T-helper 2 cell treated with Interferon-gamma antibody and Interleukin-4, amounts not matched to agents 5 μg/mL and 100 μg/mL, for 36 hours (primary cell): ENCODE results near the gene ZW10.
"Not testable (repeated sequence)": the region's sequence is repeated elsewhere in the genome, so short reads cannot be mapped to it uniquely, and the experiment has no call there.

Experiments used
- DNase-seq: peaks from one replicate; pipeline ENCODE4 v3.0.0; 2021; ENCODE audit warnings: low spot score
- H3K27ac Mint-ChIP-seq: one replicate; pipeline ENCODE4 v1.8.0; 2021; ENCODE audit warnings: mild to moderate bottlenecking, mixed read lengths
- H3K27me3 Mint-ChIP-seq: one replicate; pipeline ENCODE4 v1.8.0; 2021; ENCODE audit warnings: low read depth, mixed read lengths
- H3K36me3 Mint-ChIP-seq: one replicate; pipeline ENCODE4 v1.8.0; 2021; ENCODE audit warnings: low read depth, mixed read lengths
- H3K4me1 Mint-ChIP-seq: one replicate; pipeline ENCODE4 v1.8.0; 2021; ENCODE audit warnings: low read depth, mixed read lengths
- H3K4me3 Mint-ChIP-seq: one replicate; pipeline ENCODE4 v1.8.0; 2022; ENCODE audit warnings: mild to moderate bottlenecking, moderate library complexity, mixed read lengths
- H3K9me3 Mint-ChIP-seq: one replicate; pipeline ENCODE4 v1.8.0; 2021; ENCODE audit warnings: mixed read lengths

Gene ZW10

DNA sequence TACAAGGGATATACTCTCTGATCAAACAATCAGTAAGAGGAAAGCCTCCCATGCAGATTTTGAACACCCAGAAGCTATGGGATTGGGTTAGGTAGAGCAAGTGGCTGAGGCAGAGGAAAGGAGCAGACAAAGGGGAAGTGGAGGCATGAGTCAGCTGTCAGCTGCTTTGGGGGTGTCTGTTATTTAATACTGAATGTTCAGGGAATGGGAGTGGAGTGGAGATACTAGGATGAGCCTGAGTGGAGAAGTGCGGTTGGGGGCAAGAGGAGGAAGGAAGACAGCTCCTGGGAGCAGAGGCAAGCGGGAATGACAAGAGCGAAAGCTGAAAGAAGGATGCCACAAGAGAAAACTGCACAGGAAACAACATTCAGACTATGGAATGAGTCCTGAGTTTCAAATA, 44.7 kb downstream of the ZW10 start:
- Mint-ChIP-seq H3K4me1 (peaks cover 3% of the 10 kb centered on the region), H3K27me3 (no peaks in the 10 kb centered on the region), H3K27ac (no peak overlapping the region), H3K9me3 (no peaks in the 10 kb centered on the region), H3K4me3 (no peak overlapping the region), H3K36me3 (peaks cover 4% of the 10 kb centered on the region)
- DNase-seq: no peak

DNA sequence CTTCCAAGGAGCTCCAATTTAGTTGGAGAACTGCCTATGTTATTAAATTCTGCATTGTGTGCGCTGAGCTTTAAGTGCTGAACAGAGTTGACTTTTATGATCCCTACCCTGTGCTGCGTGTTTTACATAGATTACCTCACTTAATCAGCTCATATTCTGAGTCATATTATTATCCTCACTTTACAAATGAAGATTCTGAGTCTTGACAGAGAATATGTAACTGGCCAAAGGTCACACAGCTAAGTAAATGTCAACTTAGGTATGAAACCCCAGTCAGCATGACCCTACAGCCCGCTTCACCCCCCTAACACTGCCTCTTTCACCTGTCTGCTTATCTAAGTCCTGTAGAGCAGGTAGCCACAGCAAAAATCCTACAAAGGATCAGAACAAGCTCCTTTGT, 47.6 kb downstream of the ZW10 start:
- Mint-ChIP-seq H3K4me3 (no peak overlapping the region), H3K27ac (no peak overlapping the region), H3K4me1 (peaks cover 3% of the 10 kb centered on the region), H3K27me3 (no peaks in the 10 kb centered on the region), H3K36me3 (no peaks in the 10 kb centered on the region), H3K9me3 (no peaks in the 10 kb centered on the region)
- DNase-seq: no peak

DNA sequence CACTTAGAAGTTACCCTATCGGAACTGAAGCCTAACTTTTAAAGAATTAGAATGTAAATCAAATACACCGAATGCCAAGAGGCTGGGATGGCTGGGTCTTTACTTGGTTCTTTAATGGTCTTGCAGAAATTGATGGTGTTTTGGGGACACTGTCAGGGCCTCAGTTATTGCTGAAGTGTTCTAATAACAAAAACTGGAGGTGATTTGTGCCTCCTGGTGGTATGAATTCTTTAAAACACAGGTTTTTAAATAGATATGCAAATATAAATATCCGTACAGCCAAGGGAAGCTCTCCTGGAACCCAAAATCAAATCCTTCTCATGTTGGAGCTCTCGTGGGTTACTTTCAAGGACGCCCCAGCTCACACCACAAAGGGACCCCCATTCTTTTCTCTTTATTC, 48.1 kb downstream of the ZW10 start:
- Mint-ChIP-seq H3K36me3 (no peaks in the 10 kb centered on the region), H3K4me3 (no peak overlapping the region), H3K27ac (no peak overlapping the region), H3K27me3 (no peaks in the 10 kb centered on the region), H3K4me1 (peaks cover 3% of the 10 kb centered on the region), H3K9me3 (no peaks in the 10 kb centered on the region)
- DNase-seq: no peak

DNA sequence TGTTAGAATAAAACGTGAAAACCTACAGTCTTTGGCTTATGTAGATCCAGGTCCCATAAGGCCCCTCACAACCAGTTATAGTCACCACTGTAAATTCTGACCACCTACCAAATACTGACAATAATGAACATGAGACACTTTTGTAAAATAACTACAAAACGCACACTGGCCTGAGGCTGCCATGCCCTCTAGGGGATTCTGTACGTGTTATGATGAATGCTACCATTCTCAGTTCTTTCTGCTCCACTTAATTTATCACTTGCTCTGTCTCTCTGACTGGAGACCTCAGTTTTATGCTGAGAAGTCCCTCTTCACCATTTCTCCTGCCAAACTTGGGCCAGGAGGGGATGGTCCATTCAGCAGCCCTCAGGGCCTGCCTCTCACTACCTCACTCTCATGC, 48.7 kb downstream of the ZW10 start:
- Mint-ChIP-seq H3K27ac (no peak overlapping the region), H3K4me1 (peaks cover 3% of the 10 kb centered on the region), H3K9me3 (no peaks in the 10 kb centered on the region), H3K4me3 (no peak overlapping the region), H3K36me3 (no peaks in the 10 kb centered on the region), H3K27me3 (no peaks in the 10 kb centered on the region)
- no peak for DNase-seq

DNA sequence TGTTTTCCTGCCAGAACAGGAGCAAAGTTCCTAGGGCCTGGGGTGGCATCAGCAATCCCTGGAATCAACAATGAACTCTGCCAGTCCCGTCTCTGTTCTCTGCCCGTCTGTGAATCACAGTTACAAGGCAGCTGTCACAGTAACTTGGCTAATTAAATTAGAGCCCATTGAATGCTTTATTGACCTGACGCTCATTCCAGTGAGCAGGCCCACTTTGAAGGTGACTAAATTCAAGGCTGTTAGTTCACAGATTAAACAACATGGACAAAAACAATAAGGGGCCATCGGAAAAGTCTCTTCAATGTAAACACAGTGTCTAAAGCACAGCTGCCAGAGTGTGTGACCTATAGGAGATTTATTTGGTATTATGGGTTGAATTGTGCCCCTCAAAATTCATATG, 49.7 kb downstream of the ZW10 start:
- H3K4me3 Mint-ChIP-seq: no peak overlapping the region
- no peaks in the 10 kb centered on the region for H3K27me3 Mint-ChIP-seq
- no peaks in the 10 kb centered on the region for H3K36me3 Mint-ChIP-seq
- peaks cover 1% of the 10 kb centered on the region for H3K4me1 Mint-ChIP-seq
- H3K27ac Mint-ChIP-seq: no peak overlapping the region
- H3K9me3 Mint-ChIP-seq: no peaks in the 10 kb centered on the region
- DNase-seq: no peak

DNA sequence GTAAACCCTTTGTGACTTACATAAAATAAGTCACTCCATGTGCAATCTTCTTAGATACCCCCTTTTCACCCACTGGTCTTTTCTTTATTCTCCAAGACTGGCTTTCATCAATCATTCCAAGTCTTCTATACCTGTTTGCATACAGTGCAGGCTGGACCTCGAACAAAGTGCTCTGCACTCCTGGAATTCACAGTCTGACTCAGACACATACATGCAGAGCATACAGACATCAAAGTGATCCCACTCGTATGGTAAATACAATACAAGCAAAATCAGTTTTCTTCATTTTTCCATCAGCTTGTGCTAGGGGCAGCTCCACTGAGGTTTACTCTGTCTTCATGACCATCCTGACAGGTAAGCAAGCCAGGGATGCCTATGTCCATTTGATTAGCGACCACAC, 50.6 kb downstream of the ZW10 start:
- H3K4me3 Mint-ChIP-seq: no peak overlapping the region
- no peak for DNase-seq
- H3K27me3 Mint-ChIP-seq: no peaks in the 10 kb centered on the region
- H3K9me3 Mint-ChIP-seq: no peaks in the 10 kb centered on the region
- no peak overlapping the region for H3K27ac Mint-ChIP-seq
- no peaks in the 10 kb centered on the region for H3K36me3 Mint-ChIP-seq
- H3K4me1 Mint-ChIP-seq: no peaks in the 10 kb centered on the region

DNA sequence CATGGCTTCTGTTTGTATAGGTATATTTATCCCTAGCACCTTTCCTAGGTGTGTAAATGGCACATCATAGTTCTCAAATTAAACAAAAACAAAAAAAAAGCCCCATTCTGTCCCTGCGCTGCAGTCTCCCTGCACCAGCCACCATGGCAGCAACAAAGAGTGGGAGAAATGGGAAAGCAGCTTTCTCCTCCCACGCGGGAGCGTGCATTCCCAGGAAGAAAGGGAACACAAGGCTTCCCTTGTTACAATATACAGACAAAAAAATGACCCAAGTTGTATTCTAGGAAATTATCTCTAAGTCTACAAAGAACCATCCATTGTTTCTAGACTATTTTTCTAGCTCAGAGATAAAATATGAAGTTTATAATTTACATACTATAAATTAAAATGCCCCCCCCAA, 51.3 kb downstream of the ZW10 start:
- Mint-ChIP-seq H3K36me3 (no peaks in the 10 kb centered on the region), H3K27ac (no peak overlapping the region), H3K4me3 (no peak overlapping the region)

DNA sequence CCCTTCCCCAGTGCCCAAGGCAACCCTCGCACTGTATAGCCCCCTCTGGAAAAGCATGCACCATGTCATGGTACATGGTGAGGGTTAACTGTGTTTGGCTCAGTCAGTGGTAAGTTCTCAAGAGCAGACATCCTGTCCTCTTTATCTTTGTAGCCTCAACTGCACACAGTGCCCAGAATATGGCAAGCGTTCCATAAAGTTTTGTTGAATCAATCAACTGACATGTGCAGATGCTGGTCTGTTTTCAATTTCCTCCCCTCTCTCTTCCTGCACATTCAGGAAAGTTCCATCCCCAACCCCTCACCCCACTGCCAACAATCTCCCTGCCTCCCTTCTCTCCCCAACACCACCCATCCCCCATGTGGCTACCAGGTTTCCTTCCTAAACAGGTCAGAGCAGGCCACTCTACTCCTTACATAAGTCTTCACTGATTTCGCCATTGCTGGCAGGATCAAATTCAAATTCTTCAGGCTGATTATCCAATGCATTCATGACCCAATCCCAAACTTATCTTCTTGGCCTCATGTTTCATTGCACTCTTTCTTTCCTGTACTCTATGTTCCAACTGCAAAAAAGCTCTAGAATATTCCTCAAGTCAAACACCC, 51.9 kb downstream of the ZW10 start:
- H3K4me3 Mint-ChIP-seq: no peak overlapping the region
- H3K4me1 Mint-ChIP-seq: no peaks in the 10 kb centered on the region
- no peaks in the 10 kb centered on the region for H3K36me3 Mint-ChIP-seq
- H3K27ac Mint-ChIP-seq: no peak overlapping the region
- H3K9me3 Mint-ChIP-seq: no peaks in the 10 kb centered on the region
- H3K27me3 Mint-ChIP-seq: no peaks in the 10 kb centered on the region
- no peak for DNase-seq

More for the DNA sequence above, 51.3 kb downstream of the ZW10 start:
- H3K9me3 Mint-ChIP-seq: no peaks in the 10 kb centered on the region
- no peaks in the 10 kb centered on the region for H3K27me3 Mint-ChIP-seq
- no peak for DNase-seq
- no peaks in the 10 kb centered on the region for H3K4me1 Mint-ChIP-seq

DNA sequence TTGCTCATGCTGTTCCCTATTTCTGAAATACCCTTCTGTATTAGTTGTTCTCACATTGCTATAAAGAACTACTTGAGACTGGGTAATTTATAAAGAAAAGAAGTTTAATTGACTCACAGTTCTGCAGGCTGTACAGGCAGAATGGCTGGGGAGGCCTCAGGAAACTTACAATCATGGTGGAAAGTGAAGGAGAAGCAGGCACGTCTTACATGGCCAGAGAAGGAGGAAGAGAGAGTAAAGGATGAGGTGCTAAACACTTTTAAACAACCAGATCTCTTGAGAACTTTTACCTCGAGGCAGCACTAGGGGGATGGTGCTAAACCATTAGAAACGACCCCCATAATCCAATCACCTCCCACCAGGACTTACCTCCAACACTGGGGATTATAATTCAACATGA, 53.0 kb downstream of the ZW10 start:
- not testable (repeated sequence) for H3K9me3 Mint-ChIP-seq, H3K27ac Mint-ChIP-seq, H3K4me1 Mint-ChIP-seq, H3K4me3 Mint-ChIP-seq, H3K27me3 Mint-ChIP-seq, H3K36me3 Mint-ChIP-seq, DNase-seq

DNA sequence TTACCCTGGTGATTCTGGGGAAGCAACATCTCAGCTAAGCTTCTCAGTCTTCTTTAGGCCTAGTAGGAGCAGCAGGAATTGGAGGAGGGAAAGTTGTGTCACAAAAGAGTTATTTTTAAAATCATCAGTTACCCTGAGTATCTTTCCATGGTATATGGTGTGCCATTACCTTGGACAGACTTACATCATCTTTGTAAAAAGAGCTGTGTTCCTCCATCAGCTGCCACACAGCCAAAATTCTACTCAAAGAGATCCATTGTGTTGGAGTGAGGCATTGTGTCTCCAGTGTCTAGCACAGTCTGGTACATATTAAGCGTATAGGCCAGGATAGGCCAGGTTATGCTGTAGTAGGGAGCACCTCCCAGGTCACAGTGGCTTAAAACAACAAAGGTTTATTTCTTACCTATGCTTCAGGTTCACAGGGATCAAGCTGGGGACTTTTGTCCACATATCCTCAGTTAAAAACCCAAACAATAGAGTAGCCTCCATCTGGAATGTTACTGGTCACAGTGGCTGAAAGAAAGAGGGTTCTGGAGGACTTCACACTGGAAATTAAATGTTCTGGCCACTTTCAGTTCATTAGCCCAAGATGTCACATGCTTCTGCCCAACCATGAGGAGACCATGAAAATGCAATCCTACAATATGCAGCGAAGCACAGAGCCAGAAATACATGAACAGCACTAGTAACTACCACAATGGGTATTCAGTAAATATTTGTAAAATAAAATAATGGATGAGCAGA, 57.4 kb downstream of the ZW10 start:
- no peak overlapping the region for H3K27ac Mint-ChIP-seq
- no peak overlapping the region for H3K4me3 Mint-ChIP-seq
- no peak for DNase-seq
- no peaks in the 10 kb centered on the region for H3K27me3 Mint-ChIP-seq
- H3K9me3 Mint-ChIP-seq: no peaks in the 10 kb centered on the region
- H3K4me1 Mint-ChIP-seq: no peaks in the 10 kb centered on the region
- no peaks in the 10 kb centered on the region for H3K36me3 Mint-ChIP-seq

DNA sequence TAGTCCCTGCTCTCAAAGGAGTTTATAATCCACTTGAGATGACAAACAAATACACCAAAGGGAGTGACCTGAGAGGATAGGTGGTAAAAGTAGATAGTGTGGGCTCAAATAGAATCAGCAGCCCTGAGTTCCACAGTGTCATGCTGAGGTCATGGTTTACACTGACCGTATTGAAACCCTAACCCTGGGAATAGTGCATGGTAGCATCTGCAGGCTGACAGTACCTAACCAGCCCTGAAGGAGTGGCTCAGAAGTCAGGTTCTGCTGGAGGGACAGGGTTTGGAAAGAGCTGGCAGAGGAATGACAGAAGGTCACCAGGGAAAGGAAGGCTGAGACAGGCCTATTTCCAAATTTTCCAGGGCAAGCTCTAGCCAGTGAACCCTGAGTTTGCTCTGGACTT, 58.2 kb downstream of the ZW10 start:
- Mint-ChIP-seq H3K27me3 (no peaks in the 10 kb centered on the region), H3K4me3 (no peak overlapping the region), H3K4me1 (no peaks in the 10 kb centered on the region), H3K27ac (no peak overlapping the region), H3K36me3 (no peaks in the 10 kb centered on the region), H3K9me3 (no peaks in the 10 kb centered on the region)
- no peak for DNase-seq

DNA sequence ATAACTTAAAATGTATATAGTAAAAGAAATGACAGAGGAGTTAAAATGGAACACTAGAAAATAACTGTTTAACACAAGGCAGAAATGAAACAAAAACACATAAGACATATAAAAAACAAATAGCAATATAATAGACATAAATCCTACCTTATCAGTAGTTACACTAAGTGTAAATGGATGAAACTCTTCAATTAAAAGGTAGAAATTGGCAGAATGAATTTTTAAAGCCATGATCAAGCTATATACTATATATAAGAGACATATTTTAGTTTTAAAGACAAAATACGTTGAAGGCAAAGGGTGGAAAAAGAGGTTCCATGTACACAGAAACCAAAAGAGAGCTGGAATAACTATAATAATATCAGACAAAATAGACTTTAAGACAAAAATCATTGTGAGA, 62.5 kb downstream of the ZW10 start:
- Mint-ChIP-seq H3K36me3 (peaks cover 4% of the 10 kb centered on the region), H3K27me3 (no peaks in the 10 kb centered on the region), H3K4me1 (no peaks in the 10 kb centered on the region), H3K4me3 (no peak overlapping the region), H3K9me3 (peaks cover 27% of the 10 kb centered on the region), H3K27ac (no peak overlapping the region)
- DNase-seq: no peak

DNA sequence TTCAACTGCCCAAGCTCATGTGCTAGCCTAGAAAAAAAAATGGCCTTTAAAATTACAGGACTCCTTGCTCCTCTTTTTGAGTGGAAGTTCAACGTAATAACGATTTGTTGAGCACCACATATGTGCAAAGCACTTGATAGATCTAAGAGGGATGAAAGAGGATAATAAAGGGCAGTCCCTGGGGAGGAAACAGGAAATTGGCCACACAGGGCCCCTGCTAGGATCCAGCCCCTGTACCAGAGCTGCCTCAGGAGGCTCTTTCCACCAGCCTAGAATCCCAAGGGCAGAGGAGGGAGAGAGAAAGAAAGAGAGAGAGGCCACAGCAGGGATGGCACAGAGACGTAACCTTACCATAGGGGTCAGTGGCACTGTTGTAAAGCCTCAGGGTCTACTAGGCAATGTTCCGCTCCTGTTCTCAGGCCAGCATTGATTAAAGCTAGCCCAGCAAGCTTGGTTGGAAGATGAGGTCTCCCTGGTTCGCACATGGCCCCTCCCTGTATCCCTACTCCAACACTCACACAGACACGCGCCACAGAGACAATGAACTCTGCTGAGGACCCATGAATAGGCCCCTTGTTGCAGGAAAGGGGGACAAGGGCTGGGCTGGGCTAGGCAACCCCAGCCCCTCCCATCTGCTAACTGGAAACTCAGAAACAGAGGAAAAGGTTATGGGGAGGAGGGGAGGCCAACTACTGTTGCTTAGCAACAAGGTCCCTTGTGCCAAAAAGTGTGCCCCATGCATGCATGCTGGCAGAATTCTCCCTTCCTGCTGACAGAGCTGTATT, 67.4 kb downstream of the ZW10 start, which contains the start of gene TMPRSS5:
Gene TMPRSS5 (minus strand): TSS at position 438 of the 785 bp plus-strand sequence. CDS start 84 bp downstream, at position 354.
- peaks cover 31% of the 10 kb centered on the region for H3K9me3 Mint-ChIP-seq
- H3K36me3 Mint-ChIP-seq: peaks cover 4% of the 10 kb centered on the region
- no peaks in the 10 kb centered on the region for H3K4me1 Mint-ChIP-seq
- DNase-seq: no peak
- no peak within 1 kb of the TSS for H3K4me3 Mint-ChIP-seq
- H3K27me3 Mint-ChIP-seq: no peaks in the 10 kb centered on the region
- no peak within 1 kb of the TSS for H3K27ac Mint-ChIP-seq

DNA sequence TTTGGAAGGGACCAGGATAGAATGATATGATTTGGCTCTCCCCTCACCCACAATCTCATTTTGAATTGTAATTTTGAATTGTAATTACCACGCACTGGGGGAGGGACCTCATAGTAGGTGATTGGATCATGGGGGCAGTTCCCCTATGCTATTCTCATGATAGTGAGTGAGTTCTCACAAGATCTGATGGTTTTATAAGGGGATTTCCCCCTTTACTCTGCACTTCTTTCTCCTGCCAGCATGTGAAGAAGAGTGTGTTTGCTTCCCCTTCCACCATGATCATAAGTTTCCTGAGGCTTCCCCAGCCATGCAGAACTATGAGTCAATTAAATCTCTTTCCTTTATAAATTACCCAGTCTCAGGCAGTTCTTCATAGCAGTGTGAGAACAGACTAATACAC, 69.9 kb downstream of the ZW10 start:
- H3K27me3 Mint-ChIP-seq, DNase-seq, H3K27ac Mint-ChIP-seq, H3K4me3 Mint-ChIP-seq, H3K4me1 Mint-ChIP-seq, H3K36me3 Mint-ChIP-seq: not testable (repeated sequence)
- peaks cover 19% of the 10 kb centered on the region for H3K9me3 Mint-ChIP-seq
